NCI-H1092 (cell line): ENCODE data around the gene UQCRFS1.

ENCODE experiments used
- DNase-seq: peaks from one replicate; lab custom pipeline; 2025; lab: John Stamatoyannopoulos, UW

UQCRFS1 gene

DNA sequence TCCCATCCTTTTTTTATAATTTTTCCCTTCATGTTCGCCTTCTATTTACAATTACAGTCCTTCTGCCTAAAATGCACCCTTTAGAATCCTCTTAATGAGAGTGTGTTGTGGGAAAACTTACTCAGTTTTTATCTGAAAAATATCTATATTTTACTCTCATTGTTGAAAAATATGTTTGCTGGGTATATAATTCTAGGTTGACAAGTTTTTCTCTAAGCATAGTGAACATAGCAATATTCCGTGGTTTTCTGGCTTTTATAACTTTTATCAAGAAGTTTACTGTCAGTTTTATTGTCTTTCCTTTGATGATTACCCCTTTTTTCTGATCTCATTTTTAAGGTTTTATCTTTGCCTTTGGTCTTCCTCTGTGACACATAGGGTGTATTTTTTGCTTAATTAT lies 57.3 kb downstream of the UQCRFS1 start:
- no peak for DNase-seq
